Ishikawa (cell line): ENCODE data around the gene STX5.

Experiments used
- CEBPB ChIP-seq: IDR thresholded peaks from 2 replicates; pipeline ENCODE4 v1.6.1; 2012
- CREB1 ChIP-seq: IDR thresholded peaks from 2 replicates; pipeline ENCODE4 v1.6.1; 2012; ENCODE audit warnings: low read depth
- EGR1 ChIP-seq: IDR thresholded peaks from 2 replicates; pipeline ENCODE4 v1.6.1; 2012
- EP300 ChIP-seq: IDR thresholded peaks from 2 replicates; pipeline ENCODE4 v1.6.1; 2012; ENCODE audit warnings: borderline replicate concordance
- FOXM1 ChIP-seq: IDR thresholded peaks from 2 replicates; pipeline ENCODE4 v1.6.1; 2012; ENCODE audit warnings: low read depth, borderline replicate concordance
- MAX ChIP-seq: IDR thresholded peaks from 2 replicates; pipeline ENCODE4 v1.6.1; 2012
- NFIC ChIP-seq: IDR thresholded peaks from 2 replicates; pipeline ENCODE4 v1.6.1; 2012
- RAD21 ChIP-seq: IDR thresholded peaks from 2 replicates; pipeline ENCODE4 v1.6.1; 2012; ENCODE audit warnings: low read depth
- REST ChIP-seq: IDR thresholded peaks from 2 replicates; pipeline ENCODE4 v1.6.1; 2012; ENCODE audit warnings: low read depth, mild to moderate bottlenecking
- TAF1 ChIP-seq: IDR thresholded peaks from 2 replicates; pipeline ENCODE4 v1.6.1; 2012; ENCODE audit warnings: low read depth, mild to moderate bottlenecking
- TCF12 ChIP-seq: IDR thresholded peaks from 2 replicates; pipeline ENCODE4 v1.6.1; 2012; ENCODE audit warnings: low read depth
- TEAD4 ChIP-seq: IDR thresholded peaks from 2 replicates; pipeline ENCODE4 v1.6.1; 2012
- USF1 ChIP-seq: IDR thresholded peaks from 2 replicates; pipeline ENCODE4 v1.6.1; 2012
- YY1 ChIP-seq: IDR thresholded peaks from 2 replicates; pipeline ENCODE4 v1.6.1; 2012; ENCODE audit warnings: low read depth
- ZBTB7A ChIP-seq: IDR thresholded peaks from 2 replicates; pipeline ENCODE4 v1.6.1; 2012; ENCODE audit warnings: low read depth

Gene STX5

DNA sequence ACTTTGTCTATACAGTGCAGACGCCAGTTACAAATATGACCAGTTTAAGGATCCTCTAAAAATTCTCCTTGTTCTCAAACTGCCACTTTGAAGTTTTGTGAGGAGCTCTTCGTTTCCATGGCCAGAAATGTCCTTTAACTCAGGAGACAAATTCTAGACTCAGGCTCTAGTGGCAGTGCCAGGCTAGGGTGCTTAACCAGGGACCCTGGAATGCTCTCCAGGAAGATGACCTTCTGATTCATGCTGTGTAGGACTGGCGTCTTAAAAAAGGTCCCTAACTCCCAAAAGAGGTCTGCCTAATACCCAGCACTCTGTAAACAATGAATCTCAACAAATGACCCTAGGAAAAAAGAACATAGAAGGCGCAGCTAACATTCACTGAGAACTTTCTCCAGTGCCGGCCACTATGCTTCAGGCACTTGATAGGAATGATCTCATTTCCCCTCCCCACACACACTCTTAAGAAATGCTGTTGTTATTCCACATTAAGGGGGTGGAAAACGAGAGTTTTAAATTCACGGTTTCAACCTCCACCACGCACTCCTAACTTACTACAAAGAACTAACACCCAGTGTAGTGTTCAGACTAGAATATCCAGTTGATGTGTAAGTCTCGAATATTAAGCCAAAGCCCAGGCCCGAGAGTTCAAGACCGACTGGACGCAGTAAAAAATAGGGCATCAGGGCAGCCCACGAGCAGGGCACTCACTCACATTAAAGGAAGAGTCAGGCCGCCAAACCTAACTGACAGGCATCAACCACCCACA is 27.4 kb downstream of the STX5 start:
- TF ChIP-seq MAX (peak; percentile 10; the same call in 1 of the 2 replicates), YY1 (no peak), FOXM1 (no peak)

DNA sequence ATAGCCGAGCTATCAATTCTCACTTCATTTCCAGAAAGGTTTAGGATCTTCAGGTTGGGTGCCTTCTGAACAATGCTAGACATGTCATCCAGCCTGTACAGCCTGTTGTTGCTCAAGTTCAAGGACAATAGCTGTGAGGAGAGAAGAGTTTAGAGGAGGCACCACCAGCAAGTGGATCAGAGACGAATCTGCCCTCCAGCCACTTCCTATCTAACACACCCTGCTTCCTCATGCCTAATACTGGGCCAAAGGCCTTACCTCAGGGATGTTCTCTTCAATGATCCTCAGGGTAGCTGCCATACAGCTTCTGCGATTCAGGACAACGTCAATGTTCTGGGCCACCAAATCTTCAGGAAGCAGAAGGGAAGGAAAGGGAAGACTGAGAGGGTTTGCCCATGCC is 30.8 kb downstream of the STX5 start:
- TF ChIP-seq CEBPB: no peak
- TF ChIP-seq USF1: no peak
- TF ChIP-seq CREB1: no peak
- no peak for TF ChIP-seq ZBTB7A
- TF ChIP-seq REST: no peak
- no peak for TF ChIP-seq FOXM1
- TF ChIP-seq MAX: no peak
- no peak for TF ChIP-seq TAF1
- no peak for TF ChIP-seq TCF12
- TF ChIP-seq EP300: no peak
- TF ChIP-seq EGR1: no peak
- TF ChIP-seq RAD21: no peak
- TF ChIP-seq YY1: no peak
- no peak for TF ChIP-seq TEAD4
- no peak for TF ChIP-seq NFIC

DNA sequence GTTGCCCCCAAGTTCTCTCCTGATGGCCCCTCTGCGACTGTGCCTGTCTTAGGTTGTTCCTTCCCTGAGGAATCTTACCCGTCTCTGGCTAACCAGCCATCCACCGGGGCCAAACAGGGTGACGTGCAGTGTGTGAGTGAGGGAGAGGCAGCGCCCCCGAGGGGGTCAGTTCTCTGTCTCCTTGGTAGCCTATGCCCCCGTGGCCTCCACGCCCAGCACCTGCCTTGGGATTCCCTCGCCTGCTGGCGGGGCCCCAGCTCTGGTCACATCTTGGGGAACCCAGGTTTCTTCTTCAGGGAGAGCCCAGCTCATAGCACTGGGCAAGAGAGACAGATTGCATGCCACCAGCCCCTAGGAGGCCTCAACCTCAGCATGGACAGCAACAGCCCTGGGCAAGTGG is 32.4 kb downstream of the STX5 start:
- TF ChIP-seq EP300 (no peak), EGR1 (no peak), MAX (no peak), NFIC (no peak), CREB1 (no peak), FOXM1 (no peak), REST (no peak), RAD21 (no peak), TAF1 (no peak), TEAD4 (no peak), CEBPB (no peak), USF1 (no peak), YY1 (no peak)

GRCh38 chr11:62796281-62796680 is 35.6 kb downstream of the STX5 start:
- TF ChIP-seq ZBTB7A (no peak), EGR1 (no peak), CREB1 (no peak), EP300 (no peak), REST (no peak), CEBPB (no peak), TAF1 (no peak), USF1 (no peak), MAX (no peak), FOXM1 (no peak), RAD21 (no peak), TCF12 (no peak), NFIC (no peak), TEAD4 (no peak), YY1 (no peak)
